Breast epithelium (tissue), 4 donors: ENCODE data around the gene EPHA3. TPM values are rescaled to one million over a fixed set of nuclear protein-coding genes. Genes with fewer than 3 reads are reported as not detected.

Experiments used
- DNase-seq, 2 donors: peaks; one replicate each; pipeline ENCODE4 v3.0.0-alpha.2; 2019; ENCODE audit warnings: low spot score in 2 of 2
- H3K27ac ChIP-seq, 2 donors: fragments of 200-600 bp; sonication (generic) in 1 of 2; one replicate each; pipeline ENCODE4 v1.5.1; 2016 to 2019; ENCODE audit warnings: mild to moderate bottlenecking in 1 of 2
- H3K27me3 ChIP-seq, 2 donors: fragments of 200-600 bp; sonication (generic) in 1 of 2; one replicate each; pipeline versions ENCODE4 v1.5.1 to v1.6.0; 2017 to 2019; ENCODE audit warnings: control low read depth in 1 of 2, mild to moderate bottlenecking in 1 of 2
- H3K36me3 ChIP-seq: fragments of 200-600 bp; one replicate; pipeline ENCODE4 v1.5.1; 2019
- H3K4me1 ChIP-seq, 2 donors: fragments of 200-600 bp; sonication (generic); one replicate each; pipeline ENCODE4 v1.5.1; 2016 to 2019; ENCODE audit warnings: control low read depth in 1 of 2
- H3K4me3 ChIP-seq, 3 donors: fragments of 200-600 bp; sonication (generic); 1 replicate in 2 of 3; 2 replicates in 1 of 3; pipeline ENCODE4 v1.5.1; 2016 to 2019; ENCODE audit warnings: mild to moderate bottlenecking in 3 of 3, moderate library complexity in 2 of 3
- H3K9me3 ChIP-seq, 2 donors: fragments of 200-600 bp; sonication (generic) in 1 of 2; one replicate each; pipeline ENCODE4 v1.5.1; 2016 to 2019; ENCODE audit warnings: control low read depth in 1 of 2
- CTCF ChIP-seq, 3 donors: fragments of 450-650 bp; IDR thresholded peaks; one replicate each; pipeline ENCODE4 v1.5.1; 2016 to 2017; ENCODE audit warnings: antibody characterized with exemption in 3 of 3, mild to moderate bottlenecking in 3 of 3, moderate library complexity in 3 of 3
- POLR2A ChIP-seq: fragments of 450-650 bp; IDR thresholded peaks from one replicate; pipeline ENCODE4 v1.6.1; 2016; ENCODE audit warnings: antibody characterized with exemption, mild to moderate bottlenecking, moderate library complexity
- POLR2AphosphoS5 ChIP-seq, 3 donors: sonication (generic); formaldehyde crosslinking; IDR thresholded peaks; one replicate each; pipeline ENCODE4 v1.6.1; 2017; ENCODE audit warnings: antibody characterized with exemption in 3 of 3
- intact Hi-C: fragments of 100-400 bp; cut with DNase I; formaldehyde crosslinking; loops from one replicate; pipeline ENCODE4 v1.15.1; 2023; ENCODE audit warnings: low total_unique reads
- total RNA-seq, 3 donors: library from RNA; depleted of rRNA; stranded (reverse); fragments of >200 nt; gene quantifications; one replicate each; pipeline ENCODE4 v1.1.0, GENCODE V29; 2016

Gene EPHA3
- total RNA-seq, 3 donors from 2014 or later: 1.0 to 3.9 (median 3.7) TPM

GRCh38 chr3:89252016-89252415 lies 144.6 kb downstream of the EPHA3 start:
- H3K36me3 ChIP-seq: no peaks in the 10 kb centered on the region

GRCh38 chr3:89252860-89253259 lies 145.4 kb downstream of the EPHA3 start:
- H3K27me3 ChIP-seq: no peaks in the 10 kb centered on the region
- H3K36me3 ChIP-seq: no peaks in the 10 kb centered on the region
- no peak overlapping the region for H3K4me3 ChIP-seq
- no peak for TF ChIP-seq POLR2A
- no peak for TF ChIP-seq POLR2AphosphoS5 (IDR thresholded peaks at IDR 0.05)
- no peak for TF ChIP-seq CTCF (IDR thresholded peaks at IDR 0.05)
- no peaks in the 10 kb centered on the region for H3K9me3 ChIP-seq
- H3K4me1 ChIP-seq: no peaks in the 10 kb centered on the region
- no peak for DNase-seq
- intact Hi-C loops: no loop called here
- no peak overlapping the region for H3K27ac ChIP-seq

More at GRCh38 chr3:89252016-89252415, 144.6 kb downstream of the EPHA3 start:
- intact Hi-C loops: no loop called here
- TF ChIP-seq CTCF (IDR thresholded peaks at IDR 0.05) (no peak), POLR2A (no peak), POLR2AphosphoS5 (IDR thresholded peaks at IDR 0.05) (no peak)
- H3K4me3 ChIP-seq: no peak overlapping the region
- no peaks in the 10 kb centered on the region for H3K4me1 ChIP-seq
- H3K27me3 ChIP-seq: no peaks in the 10 kb centered on the region
- no peak overlapping the region for H3K27ac ChIP-seq
- no peaks in the 10 kb centered on the region for H3K9me3 ChIP-seq
- no peak for DNase-seq

- Histone ChIP-seq H3K27ac (no peak overlapping the region), H3K36me3 (no peaks in the 10 kb centered on the region), H3K4me1 (no peaks in the 10 kb centered on the region), H3K27me3 (no peaks in the 10 kb centered on the region), H3K9me3 (no peaks in the 10 kb centered on the region), H3K4me3 (no peak overlapping the region)
- intact Hi-C loops: no loop called here
- no peak for DNase-seq
- TF ChIP-seq POLR2A: no peak
- TF ChIP-seq CTCF (IDR thresholded peaks at IDR 0.05): no peak
- no peak for TF ChIP-seq POLR2AphosphoS5 (IDR thresholded peaks at IDR 0.05)
Observed at GRCh38 chr3:89256395-89256794, 149.0 kb downstream of the EPHA3 start.

GRCh38 chr3:89256882-89257281 lies 149.5 kb downstream of the EPHA3 start:
- intact Hi-C loops: no loop called here
- Histone ChIP-seq H3K9me3 (no peaks in the 10 kb centered on the region), H3K27ac (no peak overlapping the region), H3K4me1 (no peaks in the 10 kb centered on the region), H3K4me3 (no peak overlapping the region), H3K36me3 (no peaks in the 10 kb centered on the region), H3K27me3 (no peaks in the 10 kb centered on the region)
- TF ChIP-seq POLR2A (no peak), POLR2AphosphoS5 (IDR thresholded peaks at IDR 0.05) (no peak), CTCF (IDR thresholded peaks at IDR 0.05) (no peak)
- no peak for DNase-seq

GRCh38 chr3:89260721-89261120 lies 153.3 kb downstream of the EPHA3 start:
- Histone ChIP-seq H3K27me3 (no peaks in the 10 kb centered on the region), H3K4me1 (no peaks in the 10 kb centered on the region), H3K9me3 (no peaks in the 10 kb centered on the region), H3K27ac (no peak overlapping the region), H3K36me3 (no peaks in the 10 kb centered on the region), H3K4me3 (no peak overlapping the region)
- no peak for DNase-seq
- intact Hi-C loops: no loop called here
- TF ChIP-seq POLR2A: no peak
- TF ChIP-seq CTCF (IDR thresholded peaks at IDR 0.05): no peak
- no peak for TF ChIP-seq POLR2AphosphoS5 (IDR thresholded peaks at IDR 0.05)
